GM10266 (cell line): ENCODE results near the gene SMAD1.

Experiments used
- DNase-seq: peaks from one replicate; pipeline ENCODE4 v3.0.0; 2012; ENCODE audit errors: extremely low spot score
- TF ChIP-seq, protein P1 (sequence below): IDR thresholded peaks from 2 replicates; pipeline ENCODE4 v1.5.1; 2012; ENCODE audit warnings: mild to moderate bottlenecking, low read depth; ENCODE audit not compliant: control insufficient read depth, insufficient read depth; ENCODE audit errors: missing control alignments

The SMAD1 gene

DNA sequence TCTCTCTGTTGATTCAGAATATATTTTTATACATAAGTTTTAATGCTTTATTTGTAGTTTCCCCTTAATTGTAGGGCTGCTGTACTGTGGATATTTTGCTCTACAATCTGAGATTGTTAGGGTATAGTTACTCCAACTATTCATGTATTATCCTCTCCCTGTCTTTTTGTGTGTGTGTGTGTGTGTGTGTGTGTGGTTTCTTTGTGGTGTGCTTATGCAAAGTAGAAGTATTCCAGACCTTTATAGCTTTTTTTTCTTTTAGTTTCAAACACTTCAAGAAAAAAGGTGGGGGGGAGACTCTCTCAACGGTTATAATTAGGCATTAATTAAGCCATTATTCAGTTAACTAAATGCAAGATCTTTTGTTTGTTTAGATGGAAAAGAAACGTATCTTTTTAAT, 6.7 kb downstream of the SMAD1 start:
- TF ChIP-seq, protein P1, sequence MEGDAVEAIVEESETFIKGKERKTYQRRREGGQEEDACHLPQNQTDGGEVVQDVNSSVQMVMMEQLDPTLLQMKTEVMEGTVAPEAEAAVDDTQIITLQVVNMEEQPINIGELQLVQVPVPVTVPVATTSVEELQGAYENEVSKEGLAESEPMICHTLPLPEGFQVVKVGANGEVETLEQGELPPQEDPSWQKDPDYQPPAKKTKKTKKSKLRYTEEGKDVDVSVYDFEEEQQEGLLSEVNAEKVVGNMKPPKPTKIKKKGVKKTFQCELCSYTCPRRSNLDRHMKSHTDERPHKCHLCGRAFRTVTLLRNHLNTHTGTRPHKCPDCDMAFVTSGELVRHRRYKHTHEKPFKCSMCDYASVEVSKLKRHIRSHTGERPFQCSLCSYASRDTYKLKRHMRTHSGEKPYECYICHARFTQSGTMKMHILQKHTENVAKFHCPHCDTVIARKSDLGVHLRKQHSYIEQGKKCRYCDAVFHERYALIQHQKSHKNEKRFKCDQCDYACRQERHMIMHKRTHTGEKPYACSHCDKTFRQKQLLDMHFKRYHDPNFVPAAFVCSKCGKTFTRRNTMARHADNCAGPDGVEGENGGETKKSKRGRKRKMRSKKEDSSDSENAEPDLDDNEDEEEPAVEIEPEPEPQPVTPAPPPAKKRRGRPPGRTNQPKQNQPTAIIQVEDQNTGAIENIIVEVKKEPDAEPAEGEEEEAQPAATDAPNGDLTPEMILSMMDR, result no peak
- DNase-seq, result no peak

DNA sequence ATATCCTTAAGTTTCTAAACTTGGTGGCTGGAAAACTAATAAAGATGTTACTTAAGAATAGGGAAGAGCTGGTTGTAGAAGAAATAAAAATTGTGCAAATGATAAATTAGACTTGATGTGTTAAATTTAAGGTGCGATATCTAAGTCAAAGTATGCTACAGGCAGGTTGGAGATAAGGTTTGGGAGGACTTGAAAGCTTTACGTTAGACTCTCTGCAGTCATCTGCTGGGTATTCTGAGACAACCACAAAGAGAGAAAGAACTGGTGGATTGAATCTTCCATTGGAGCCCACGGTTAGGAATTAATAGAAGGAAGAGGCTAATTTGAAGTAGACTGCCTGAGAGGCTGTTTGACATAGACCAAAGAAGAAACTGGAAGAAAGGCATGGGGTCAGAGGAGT, 7.9 kb downstream of the SMAD1 start:
- no peak for DNase-seq

DNA sequence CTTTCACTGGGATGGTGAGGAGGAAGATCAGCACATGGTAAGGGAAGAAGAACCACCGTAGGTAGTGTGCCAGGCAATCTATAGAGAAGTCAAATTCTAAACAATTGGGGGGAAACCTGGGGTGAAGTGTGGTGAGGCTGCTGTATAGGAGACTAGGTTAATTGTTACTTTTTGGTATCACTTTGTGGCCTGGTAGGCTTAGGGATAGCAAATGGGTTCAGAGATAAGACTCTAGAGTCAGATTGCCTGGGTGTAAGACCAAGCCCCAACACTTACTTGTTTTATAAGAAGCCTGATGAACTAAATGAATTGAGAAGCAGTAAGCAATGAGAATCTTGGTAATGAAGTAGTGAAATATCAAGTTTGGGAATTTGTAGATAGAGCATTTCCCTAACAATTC, 8.7 kb downstream of the SMAD1 start:
- no peak for DNase-seq
- TF ChIP-seq, protein P1, result no peak

More for the DNA sequence above, 7.9 kb downstream of the SMAD1 start:
- TF ChIP-seq, protein P1, result no peak

DNA sequence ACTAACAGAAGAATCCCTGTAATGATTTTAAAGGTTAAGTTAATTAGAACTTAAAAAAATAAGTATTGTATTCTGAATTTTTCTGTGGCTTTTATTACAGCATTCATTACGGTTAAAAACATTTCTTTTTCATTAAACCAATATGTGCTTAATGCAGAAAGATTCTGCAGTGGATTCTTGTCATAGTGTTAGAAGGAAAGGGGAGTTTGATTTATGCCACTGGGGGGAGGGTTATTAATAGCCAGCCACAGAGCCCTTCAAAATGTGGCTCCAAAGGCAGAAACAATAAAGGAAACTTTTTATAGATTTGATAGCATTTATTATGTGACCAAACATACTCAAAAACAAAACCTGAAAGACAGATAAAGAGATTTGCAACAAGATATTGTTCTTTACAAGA, 9.1 kb downstream of the SMAD1 start:
- no peak for DNase-seq
- TF ChIP-seq, protein P1, result no peak

DNA sequence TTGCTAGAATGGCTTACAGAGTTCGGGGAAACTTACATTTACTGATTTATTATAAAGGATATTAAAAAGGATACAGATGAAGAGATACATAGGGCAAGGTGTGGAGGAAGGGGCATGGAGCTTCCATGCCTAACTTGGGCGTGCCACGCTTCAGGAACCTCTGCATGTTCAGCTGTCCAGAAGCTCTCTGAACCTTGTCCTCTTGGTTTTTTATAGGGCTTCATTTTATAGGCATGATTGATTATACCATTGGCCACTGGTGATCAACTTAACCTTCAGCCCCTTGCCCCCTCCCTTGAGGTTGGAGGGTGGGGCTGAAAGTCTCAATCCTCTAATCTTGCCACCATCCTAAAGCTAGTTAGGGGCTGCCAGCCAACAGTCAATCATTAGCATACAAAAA, 10.7 kb downstream of the SMAD1 start:
- no peak for DNase-seq
- TF ChIP-seq, protein P1, result no peak

DNA sequence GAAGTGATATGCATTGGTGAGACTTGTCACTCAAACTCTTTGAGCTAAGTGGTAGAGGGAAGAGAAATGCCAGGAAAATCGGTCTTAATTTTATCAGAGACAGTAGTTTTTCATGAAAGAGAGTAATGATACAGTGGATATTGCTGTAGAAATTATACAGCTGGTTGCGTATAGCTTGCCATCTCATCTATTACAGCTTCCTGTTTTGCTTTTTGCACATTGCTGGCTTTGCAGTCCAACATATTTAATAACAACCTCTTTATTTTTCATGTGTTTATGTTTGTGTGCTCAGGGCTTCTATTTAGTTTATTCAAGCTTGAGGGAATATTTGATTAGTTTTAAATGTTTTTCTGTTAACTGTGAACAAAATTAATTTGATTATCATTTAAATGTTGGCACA, 11.5 kb downstream of the SMAD1 start:
- TF ChIP-seq, protein P1, result no peak
- no peak for DNase-seq

DNA sequence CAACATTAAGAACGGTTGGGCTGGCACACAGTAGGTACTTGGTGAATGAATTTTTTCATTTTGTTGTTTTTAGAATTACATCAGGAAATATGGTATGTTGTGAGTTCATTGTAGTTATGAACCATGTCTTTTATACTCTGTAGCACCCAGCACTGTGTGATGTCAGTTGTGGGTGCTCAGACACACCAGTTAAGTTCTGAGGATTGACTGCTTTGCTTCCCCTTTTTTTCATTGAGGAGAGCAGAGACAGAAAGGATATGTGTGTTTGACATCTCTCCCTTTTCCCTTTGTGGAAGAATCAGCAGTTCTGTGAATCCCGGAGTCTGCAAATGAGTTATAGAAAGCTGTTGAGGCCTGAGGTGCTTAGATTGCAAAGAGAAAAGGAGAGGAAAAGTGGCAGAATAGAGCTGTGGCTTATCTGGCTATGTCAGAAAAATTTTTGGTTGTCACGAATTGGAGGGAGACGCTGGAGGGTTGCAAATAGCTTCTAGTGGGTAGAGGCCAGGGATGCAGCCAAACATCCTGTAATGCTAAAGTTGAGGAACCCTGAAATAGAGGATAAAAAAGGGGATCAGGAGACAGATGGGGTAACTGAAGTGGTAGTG, 13.1 kb downstream of the SMAD1 start:
- DNase-seq, result no peak
- TF ChIP-seq, protein P1, result no peak
